Right forelimb (tissue), 1 donor: Measurements from ENCODE around the gene GPR68.
A peak's percentile ranks its signal among the peaks of the same experiment; 100 is the strongest.

Experiments used
- DNase-seq: peaks from one replicate; pipeline ENCODE4 v3.0.0-alpha.2; 2018

The GPR68 gene, protein sequence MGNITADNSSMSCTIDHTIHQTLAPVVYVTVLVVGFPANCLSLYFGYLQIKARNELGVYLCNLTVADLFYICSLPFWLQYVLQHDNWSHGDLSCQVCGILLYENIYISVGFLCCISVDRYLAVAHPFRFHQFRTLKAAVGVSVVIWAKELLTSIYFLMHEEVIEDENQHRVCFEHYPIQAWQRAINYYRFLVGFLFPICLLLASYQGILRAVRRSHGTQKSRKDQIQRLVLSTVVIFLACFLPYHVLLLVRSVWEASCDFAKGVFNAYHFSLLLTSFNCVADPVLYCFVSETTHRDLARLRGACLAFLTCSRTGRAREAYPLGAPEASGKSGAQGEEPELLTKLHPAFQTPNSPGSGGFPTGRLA

DNA sequence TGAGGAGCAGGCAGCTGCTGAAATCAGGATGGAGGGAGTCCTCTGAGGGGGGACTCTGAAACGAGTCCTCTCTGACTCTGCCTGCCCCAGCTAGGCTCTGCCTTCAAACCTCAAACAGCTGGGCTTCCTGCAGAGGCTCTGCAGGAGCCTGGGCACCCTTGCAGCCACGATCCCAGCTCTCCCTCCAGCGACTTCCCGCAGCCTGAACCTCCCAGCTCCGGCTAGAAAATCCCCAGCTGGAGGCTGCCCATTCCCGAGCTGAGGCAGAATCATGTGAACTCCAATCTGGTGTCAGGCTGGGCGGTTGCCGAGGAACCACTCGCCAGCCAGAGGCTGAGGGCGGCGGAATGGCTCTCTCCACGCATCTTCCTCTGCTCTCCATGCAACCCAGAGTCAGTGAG is at the start of gene GPR68:
TSS of gene GPR68 (minus strand) at position 204 of the 401 bp plus-strand sequence. CDS start 9,654 bp downstream, outside the sequence.
- DNase-seq = peak; percentile 66

DNA sequence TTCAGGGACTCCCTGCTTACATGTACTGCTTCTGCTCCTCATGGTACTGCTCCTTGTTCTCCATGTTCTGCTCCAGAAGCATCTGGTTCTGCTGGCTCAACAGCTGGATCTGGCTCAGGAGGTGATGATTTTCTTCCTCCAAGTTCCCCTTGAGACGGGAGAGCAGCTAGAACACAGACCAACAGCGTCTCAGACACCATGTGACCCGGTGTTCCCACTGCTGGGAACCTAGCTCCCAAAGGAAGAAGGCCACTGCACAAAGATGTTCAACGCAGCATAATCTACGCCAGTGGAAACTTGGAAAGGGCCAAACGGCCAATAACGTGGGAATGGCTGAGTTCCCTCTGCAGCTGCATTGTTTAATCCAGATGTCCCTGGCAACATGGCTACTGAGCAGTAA is 49.6 kb upstream of the GPR68 start:
- no peak for DNase-seq

DNA sequence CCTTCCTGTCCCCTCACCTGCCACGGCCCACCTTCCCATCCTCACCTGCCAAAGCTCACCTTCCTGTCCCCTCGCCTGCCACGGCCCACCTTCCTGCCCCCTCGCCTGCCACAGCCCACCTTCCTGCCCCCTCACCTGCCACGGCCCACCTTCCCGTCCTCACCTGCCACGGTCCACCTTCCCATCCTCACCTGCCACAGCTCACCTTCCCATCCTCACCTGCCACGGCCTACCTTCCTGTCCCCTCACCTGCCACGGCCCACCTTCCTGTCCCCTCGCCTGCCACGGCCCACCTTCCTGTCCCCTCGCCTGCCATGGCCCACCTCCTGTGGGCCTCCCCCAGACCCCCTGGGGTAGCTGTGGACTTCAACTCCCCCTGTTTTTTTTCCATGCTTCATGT is 48.8 kb upstream of the GPR68 start:
- DNase-seq = no peak

DNA sequence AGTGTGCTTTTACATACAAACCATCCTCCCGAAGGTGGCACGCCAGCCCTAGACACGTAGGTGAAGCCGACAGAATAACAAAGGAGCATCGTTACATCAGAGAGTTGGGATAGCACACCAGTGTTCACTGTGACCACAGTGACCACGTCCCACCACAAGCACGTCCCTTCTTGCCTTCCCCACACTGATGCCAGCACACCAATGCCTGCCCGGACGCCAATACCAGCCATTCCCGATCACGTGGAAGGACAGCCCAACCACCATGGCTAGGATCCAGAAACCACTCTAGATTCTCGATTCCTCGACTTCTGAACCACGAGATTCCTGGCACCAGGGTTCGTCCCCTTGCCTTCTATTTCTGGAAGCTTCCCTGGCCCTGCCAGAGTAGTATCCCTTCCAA is 48.0 kb upstream of the GPR68 start:
- no peak for DNase-seq

DNA sequence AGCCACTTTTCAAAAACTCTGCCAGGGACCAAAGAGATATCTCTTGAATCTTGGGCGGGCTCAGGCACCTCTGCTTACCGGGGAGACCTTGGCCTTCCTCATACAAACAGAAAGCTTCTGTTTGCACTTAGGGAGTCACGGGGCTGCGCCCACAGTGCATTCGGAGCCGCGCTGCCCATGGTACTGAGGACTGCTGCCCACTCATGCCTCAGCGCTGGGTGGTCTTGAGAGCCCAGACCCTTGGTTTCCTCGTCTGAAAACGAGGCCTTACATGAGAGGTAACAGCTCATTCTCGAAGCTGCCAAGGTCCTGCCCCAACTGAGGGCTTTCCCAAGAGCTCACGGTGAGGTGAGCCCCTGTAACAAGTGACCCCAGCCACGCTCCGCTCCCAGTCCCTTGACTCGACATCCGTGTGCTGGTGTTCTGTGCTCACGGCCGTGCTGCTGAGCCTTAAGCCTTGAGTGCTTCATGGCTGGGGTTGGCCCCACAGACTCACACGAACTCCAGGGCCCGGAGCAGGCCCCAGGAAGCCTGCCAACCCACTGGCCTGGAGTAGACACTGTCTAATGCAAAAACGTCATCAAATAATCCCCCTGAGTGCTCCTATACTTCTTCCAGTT is 47.4 kb upstream of the GPR68 start:
- no peak for DNase-seq

DNA sequence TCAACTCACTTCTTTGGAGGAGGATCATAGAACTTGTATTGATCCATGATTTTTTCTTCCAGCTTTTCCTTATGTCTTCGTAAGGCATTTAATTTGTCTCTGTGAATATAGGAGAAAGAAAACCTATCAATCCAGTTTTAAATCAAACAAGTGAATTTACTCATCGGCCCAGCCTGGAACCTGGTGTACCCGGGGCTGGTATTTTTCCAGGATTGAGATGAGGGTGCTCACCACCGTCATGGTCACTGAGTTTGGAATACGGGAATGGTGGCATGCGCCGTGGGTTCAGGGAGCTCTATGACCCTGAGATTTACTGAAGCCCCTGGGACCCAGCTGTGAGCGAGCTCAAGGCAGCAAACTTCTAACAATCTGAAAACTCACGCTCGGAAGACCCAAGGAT is 46.5 kb upstream of the GPR68 start:
- DNase-seq = no peak

DNA sequence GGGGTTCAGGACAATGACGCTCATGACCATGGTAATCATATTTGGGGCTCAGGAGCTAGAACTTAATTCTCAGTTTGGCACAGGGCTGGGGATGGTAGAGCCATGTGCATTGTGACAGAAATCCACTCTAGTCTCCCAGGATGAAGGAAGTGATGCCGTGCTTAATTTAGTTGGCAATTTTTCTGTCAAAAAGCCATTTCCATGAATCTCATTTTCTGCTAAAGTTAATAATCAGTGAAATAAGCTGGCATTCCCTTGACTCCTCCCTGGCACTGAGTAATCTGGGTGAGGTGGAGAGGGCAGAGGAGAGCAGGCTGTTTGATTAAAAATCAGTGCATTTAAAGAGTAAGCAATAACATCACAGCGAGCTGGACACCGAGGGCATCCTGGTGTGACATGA is 45.0 kb upstream of the GPR68 start:
- no peak for DNase-seq

DNA sequence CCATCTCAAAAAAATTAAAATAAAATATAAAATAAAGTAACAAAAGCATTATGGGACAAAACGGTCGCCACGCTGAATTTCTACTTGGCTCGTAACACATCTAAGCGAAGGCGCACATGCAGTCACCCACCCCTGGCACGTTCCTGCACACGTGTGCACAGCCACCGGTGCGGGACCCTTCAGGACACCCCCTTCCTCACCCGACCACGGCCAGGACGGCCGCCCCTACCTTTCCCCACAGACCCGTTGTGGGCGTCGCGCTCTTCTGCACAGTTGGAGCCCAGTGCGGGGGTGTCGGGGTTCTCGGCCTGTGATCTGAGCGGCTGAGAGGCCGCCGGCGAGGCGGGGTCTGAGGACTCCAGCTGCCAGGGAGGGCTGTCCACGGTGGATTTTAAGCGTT is 44.4 kb upstream of the GPR68 start:
- DNase-seq = no peak

DNA sequence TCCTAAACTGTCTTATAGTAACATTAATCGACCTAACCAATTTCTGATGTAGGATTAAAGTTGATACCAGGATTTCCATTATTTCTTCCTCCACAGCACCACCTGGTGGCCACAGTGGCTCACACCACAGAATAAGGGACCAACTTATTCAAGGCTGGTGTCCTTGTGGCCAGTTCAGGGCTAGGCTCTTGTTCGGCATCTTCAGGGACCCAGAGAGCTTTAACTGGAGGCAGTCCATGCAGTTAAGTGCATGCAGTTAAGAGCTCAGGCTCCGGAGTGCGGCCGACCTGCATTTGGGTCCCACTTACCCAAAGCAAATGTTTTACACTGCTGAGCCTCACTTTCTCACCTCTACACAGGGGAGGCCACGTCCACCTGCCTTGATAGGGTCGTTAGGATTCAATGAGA is 42.0 kb upstream of the GPR68 start:
- DNase-seq = peak; percentile 84

DNA sequence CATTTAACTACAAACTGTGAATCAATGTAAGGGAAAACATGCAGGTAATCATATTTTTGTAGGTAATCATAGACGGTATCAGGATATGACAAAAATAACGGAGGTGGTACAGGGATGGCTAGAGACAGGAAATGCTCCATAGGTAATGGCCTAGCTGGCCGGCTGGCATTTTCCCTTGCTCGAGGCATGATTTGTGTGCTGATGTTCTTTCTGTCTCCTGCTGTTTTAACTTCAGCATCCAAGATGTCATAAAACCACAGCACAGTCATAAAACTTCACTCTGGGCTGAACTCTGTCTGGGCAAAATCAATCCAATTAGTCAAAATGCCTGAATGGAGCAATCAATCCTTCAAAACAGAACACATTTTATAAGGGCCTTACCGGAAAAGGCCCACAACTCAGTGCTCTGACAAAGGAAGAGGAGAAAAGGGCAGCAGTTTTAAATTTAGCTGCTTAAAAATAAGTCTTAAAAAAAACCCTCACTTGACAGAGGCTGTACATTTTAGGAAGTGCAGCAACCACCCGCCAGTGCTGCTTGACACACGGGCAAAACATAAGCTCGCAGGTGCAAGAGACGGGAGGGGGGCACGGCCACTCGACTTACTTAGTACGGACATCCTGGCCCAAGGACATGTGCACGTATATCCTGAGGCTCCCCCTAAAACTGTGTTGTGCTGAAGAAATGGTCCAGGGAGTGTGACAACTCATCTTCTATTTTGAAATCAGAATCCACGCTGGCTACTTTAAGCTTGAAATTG is 40.5 kb upstream of the GPR68 start:
- no peak for DNase-seq

DNA sequence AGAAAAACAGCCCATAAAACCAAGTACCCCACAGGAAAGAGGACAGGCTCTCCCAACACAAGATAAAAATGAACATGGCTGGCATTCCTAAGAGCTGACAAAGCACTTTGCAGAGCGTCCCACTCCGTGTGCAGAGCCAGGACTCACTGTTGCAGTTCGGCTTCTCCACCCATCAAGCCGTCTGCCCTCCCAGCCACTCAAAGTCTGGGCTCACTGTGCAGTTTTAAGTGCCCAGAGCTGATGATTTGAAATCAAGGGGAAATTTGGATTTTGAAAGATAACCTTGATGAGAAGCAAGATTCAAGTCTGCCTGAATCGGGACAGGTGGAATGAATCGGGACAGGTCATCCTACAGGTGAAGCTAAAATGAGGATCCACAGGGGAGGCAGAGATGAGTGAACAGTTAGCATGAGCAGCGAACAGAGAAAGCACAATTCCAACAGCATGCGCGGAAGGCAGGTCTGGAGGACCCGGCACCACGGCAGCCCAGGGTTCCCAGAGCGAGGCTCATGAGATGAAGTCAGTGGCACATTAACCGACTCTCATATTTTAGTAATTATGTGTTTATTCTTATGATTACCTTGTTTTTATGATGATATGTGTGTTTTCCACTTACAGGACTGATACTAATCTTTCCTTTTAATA is 39.8 kb upstream of the GPR68 start:
- DNase-seq = no peak

DNA sequence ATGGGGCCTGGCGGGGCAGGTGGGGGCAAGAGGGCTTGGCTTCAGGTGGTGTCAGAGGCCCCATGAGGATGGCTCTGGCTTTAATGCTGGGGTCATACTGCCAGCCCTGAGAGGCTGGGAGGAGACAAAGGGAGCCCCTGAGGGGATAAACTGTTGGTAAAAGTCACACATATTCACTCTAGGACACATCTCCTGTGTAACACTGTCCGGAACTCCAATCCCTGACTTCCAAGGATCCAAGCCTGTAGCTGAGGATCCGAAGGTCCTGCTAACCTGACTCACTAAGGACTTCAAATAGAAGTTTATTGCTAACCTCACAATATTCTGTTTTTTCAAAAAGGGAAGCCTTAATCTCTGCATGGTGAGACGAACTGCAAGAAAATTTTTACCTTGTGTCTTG is 39.2 kb upstream of the GPR68 start:
- DNase-seq = no peak

DNA sequence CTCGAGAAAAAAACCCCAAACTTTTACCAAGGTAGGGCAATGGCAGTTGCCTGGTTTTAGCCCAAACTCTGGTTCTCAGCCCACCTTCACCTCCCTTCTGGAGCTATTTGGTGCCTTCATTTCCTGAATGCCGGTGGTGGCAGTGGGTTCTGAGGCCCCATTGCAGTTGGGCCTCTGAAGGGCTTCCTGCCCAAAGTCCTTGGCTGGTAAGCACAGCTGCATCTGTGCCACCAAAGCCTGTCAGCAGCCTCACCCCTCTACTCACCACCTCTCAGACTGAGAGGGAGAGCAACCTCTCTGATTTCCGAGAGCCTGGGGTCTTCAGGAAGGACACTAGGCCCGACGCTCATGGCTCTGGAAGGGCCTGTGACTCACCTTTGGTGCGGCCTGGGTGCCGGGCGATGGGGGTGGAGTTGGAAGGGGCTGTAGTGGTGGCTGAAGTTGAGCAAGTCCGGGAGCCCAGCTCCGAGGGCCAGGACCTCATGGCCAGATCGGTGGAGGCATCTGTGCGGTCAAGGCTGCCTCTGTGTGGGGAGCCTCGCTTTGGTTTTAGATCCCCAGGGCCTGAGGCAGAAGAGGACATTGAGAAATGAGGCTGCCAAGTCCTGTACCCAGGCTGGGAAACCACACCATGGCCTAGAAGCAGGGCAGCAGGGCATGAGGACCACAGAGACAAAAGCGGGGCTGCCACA is 38.6 kb upstream of the GPR68 start:
- DNase-seq = no peak

DNA sequence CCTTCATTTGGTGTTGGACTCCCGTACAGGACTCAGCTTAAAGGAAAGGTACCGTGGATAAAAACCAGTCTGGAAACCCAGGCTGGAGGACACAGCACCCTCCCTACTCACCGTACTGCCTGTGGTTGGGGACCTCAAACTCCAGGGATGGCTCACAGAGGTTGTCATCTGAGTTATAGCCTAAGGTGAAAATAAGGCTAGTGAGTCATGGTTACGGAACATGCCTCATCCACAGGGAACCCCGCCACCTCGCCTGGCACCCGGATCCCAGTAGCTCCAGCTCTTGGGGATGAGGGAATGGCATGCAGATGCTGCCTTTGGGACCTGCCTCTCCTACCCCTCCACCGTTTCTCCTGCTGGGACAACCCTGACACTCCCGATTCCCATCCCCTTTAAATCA is 36.8 kb upstream of the GPR68 start:
- no peak for DNase-seq

DNA sequence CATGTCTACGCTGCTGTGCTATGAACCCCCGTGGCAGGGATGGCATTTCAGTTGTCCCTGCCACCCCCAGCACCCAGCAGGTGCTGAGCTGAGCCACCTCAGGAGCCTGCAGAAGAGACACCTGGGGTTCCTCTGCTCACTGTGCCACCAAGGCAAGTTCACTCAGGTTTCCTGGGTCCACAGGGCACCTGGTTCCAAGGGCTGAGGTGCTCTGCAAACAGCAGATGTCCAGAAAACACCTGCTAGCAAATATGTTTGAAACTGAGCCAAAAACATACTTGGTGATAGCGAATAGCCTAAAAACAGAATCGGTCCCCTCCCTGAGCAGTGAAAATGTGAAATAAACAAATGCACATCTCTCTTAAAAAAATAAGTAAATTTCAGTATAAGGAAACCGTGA is 35.6 kb upstream of the GPR68 start:
- no peak for DNase-seq

DNA sequence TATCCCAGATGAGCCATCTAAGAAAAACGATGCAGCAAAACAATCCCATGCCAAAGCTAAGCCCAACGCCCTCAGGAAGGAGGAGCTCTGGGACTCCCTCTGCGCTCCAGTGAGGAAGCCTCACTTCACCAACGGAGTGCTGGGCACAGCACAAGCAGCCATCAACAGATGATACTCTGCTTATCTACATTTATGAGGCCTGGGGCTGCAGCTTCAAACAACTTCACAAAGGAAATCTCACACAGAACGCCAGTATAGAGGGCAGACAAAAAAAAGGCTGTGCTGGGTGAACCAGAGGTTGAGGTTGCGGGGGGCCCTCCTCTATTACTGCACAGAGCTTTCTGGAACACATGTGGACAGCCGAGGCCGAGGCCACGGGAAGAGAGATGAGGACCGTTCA is 34.9 kb upstream of the GPR68 start:
- DNase-seq = no peak

DNA sequence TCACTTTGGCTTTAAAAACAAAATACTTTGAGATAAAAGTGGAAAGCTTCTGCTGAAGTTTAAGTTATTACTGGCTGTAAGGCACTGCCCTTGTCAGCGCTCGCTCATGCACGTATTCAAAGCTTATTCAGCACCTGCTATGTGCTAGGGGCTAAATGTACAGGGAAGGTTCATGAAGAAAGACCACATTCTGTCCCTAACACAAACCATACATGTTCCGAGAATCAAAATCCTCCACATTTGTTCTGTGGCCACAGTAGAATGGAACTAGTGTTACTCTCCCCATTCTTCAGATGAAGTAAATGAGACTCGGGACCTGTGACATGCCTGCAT is 33.8 kb upstream of the GPR68 start:
- no peak for DNase-seq

DNA sequence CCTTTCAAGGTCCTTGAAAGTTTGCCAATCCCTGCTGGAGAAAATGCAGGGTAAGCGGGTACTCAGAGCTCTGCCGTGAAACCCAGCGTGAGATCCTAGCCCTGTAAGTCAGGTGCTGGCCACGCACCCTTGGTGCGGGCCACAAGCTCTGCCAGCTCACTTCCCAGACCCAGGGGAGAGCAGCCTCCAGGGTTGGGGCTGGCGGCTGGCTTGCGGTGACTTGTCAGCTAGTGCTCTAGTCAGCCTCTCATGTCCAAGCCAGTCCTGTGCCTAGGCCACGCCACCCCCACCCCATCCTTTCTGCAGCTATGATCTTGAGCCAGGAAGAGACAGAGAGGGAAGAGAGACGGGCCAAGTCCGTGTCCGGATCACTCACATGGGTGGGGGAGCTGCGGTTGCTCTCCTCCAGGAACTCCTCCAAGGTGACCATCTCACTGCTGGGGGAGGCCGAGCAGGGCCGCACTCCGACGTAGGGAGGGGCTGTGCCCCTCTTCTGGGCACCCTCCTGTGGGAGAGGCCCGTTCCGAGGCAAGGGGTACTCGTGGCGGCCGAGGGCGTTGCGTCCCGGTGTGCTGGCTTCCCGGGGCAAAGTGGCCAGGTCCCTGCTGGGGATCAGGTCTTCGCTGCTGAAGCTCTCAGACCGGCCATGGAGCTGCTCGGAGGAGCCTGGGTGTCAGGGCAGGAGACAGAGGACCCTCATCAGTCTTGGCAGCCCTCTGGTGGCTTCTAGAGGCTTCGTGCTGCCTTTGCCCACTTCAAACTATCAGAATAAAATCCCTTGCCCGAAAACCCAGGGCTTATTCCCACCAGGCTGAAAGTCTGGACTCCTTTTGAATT is 33.3 kb upstream of the GPR68 start:
- DNase-seq = no peak

DNA sequence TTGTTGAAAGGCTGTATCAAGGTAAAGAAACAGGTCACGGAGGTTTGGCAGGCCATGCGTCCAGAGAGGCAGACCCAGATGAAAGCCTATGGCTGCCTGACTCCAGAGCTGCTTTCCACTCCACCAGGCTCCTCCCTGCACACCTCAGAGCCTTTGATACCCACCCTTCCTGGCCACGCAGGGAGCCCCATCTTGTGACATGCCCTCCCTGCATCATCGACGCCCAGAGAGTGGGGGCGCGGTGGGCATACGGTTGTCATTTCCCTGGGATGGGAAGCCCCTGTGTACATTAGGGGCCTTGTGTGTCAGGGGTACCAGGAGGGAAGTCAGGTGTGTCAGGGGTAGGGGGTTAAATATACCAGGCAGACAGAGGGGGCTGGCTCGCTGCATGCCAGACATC is 30.3 kb upstream of the GPR68 start:
- no peak for DNase-seq

DNA sequence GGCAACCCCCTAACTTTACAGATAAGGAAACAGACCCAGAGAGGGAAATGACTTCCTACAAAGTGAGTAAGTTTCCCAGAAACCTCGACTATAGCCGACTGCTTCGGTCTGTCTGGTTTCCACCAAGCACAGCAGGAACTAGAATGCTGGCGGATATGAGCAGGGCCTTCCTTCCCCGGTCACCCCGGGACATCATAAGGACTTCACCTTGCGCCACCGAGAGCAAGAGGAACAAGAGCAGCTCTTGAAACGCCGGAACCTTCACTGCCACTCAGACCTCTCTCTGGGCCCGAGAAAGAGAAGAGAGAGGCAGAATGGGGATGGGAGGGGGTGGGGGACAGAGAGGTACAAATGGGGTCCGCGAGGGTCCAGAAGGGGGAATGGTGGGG is 29.4 kb upstream of the GPR68 start:
- no peak for DNase-seq

DNA sequence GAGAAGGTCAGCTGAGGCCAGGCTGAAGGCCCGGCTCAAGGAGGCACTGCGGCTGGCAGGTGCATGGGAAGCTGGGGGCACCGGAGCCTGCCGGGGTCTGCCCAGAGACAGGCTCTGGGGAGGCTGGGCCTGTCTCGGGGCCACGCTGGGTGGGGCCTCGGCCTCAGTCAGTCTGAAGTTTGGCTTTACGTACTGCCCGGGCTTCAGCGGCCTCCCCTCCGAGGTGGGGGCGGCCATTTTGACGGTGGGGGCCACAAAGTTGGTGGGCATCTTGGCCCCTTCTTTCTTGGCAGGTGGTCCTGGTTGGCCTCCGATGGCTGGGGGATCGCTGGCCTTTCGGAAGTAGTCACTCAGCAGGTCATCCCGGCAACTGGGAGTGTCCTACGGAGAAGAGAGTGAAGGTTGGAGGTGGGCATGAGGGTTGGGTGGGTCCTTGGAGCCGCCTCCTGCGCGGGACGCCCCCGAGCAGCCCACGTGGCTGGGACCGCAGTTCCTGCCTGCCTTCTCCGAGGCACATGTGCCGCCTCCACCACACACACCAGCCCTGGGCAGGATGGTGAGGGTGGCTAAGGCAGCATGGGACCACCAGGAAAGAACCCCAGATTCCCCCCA is 28.9 kb upstream of the GPR68 start:
- DNase-seq = no peak
